ENCODE measurements around the gene DOK1.
"Not testable (repeated sequence)": the region's sequence is repeated elsewhere in the genome, so short reads cannot be mapped to it uniquely, and the experiment has no call there.

The DOK1 gene

GRCh38 chr2:74558284-74559230, 4.0 kb downstream of the DOK1 start:
- DNase-seq (ENCODE audit: extremely low read depth, low read depth), result no peak
- TF ChIP-seq CTCF (IDR thresholded peaks at IDR 0.05; ENCODE audit: low read depth, low read length), result no peak

GRCh38 chr2:74559912-74560311, 5.4 kb downstream of the DOK1 start:
- no peak for TF ChIP-seq CTCF (IDR thresholded peaks at IDR 0.05; ENCODE audit: low read depth, low read length)
- DNase-seq (ENCODE audit: extremely low read depth, low read depth), result no peak

GRCh38 chr2:74560591-74560990, 6.1 kb downstream of the DOK1 start:
- no peak for TF ChIP-seq CTCF (IDR thresholded peaks at IDR 0.05; ENCODE audit: low read depth, low read length)
- DNase-seq (ENCODE audit: extremely low read depth, low read depth), result no peak

- not testable (repeated sequence) for DNase-seq (ENCODE audit: extremely low read depth, low read depth)
Measured at GRCh38 chr2:74561022-74561421, 6.5 kb downstream of the DOK1 start.

- no peak for TF ChIP-seq CTCF (IDR thresholded peaks at IDR 0.05; ENCODE audit: low read depth, low read length)
- DNase-seq (ENCODE audit: extremely low read depth, low read depth), result no peak
Measured at GRCh38 chr2:74562126-74562775, 7.7 kb downstream of the DOK1 start.

GRCh38 chr2:74564222-74564621, 9.7 kb downstream of the DOK1 start:
- DNase-seq (ENCODE audit: extremely low read depth, low read depth), result no peak
- no peak for TF ChIP-seq CTCF (IDR thresholded peaks at IDR 0.05; ENCODE audit: low read depth, low read length)

DNA sequence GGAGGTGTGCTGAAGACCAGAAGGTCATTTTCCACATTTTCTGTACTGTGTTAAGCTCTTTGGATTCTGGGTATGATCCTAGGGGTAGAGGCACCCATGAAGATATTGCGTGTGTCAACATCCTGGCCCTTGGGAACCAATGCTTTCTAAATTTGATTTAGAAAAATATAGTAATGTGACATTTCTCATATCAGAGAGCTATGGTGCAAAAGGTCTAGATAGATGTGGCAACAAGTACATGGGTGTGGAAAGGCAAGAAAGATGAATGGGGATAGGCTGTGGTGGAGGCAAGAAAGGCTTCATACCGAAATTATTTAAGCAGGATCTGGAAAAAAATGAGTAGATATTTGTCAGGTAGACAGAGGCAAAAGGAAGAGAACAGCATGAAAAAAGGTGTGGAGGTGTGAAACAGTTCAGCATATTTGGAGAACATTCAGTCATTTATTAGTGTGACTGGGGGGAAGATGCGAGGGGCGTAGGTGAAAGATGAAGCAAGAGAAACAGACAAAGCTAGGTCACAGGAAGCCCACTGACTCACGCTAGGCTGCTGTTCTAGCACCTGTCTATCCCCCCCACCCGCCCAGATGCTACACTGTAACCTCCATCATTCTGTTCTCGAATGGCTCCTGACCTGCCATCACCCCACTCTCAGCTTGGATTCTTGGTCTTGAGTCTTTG, 11.7 kb downstream of the DOK1 start:
- no peak for TF ChIP-seq CTCF (IDR thresholded peaks at IDR 0.05; ENCODE audit: low read depth, low read length)
- no peak for DNase-seq (ENCODE audit: extremely low read depth, low read depth)

All from AG09319 (cell line).